ENCODE results near the gene MSMB.
A peak's percentile ranks its signal among the peaks of the same experiment; 100 is the strongest.
"Not testable (repeated sequence)": the region's sequence is repeated elsewhere in the genome, so short reads cannot be mapped to it uniquely, and the experiment has no call there.

MSMB gene

DNA sequence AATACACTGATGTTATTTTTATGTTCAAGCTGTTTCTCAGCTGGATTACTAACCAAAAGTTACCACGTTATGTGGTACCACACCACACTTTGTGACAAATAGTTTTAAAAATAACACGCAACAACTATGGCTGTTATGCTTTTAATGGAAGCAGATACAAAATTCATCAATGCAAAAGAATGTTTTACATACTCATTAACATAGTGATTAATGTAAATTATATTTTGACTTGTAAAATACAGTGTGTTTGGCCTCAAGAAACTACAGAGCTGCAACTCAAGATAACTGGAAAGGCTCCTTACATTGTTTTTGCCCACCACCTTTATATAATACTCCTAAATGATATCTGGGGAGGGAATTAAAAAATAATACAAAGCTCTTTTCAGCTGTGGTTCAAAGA lies 41.1 kb downstream of the MSMB start:
- no peak for DNase-seq

DNA sequence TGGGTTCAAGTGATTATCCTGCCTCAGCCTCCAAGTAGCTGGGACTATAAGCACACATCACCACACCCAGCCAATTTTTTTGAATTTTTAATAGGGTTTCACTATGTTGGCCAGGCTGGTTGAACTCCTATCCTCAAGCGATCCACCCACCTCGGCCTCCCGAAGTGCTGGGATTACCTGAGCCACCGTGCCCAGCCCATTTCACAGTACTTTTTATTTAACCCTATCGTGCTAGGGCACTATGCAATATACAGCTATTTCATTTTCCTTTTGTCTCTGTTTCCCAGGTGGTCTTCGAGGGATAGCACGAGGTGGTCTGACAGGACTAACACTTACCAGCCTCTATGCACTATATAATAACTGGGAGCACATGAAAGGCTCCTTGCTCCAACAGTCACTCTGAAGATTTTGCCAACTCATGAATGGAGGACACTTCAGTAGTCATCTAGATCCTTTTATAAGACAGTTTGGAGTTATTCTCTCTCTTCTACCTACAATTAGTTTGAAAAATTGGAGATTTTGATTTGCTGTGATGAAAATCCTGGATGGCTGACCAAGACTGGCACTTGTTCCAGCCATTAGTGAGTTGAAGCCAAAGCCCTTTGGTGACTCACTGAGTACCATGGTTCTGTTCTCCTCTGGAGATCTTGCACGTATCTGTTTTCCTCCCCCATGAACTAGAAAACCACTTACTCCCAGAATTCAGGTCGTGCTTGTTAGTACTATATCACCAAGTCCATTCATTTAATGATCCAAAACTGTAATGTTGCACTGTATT lies 43.0 kb downstream of the MSMB start:
- no peak for DNase-seq

DNA sequence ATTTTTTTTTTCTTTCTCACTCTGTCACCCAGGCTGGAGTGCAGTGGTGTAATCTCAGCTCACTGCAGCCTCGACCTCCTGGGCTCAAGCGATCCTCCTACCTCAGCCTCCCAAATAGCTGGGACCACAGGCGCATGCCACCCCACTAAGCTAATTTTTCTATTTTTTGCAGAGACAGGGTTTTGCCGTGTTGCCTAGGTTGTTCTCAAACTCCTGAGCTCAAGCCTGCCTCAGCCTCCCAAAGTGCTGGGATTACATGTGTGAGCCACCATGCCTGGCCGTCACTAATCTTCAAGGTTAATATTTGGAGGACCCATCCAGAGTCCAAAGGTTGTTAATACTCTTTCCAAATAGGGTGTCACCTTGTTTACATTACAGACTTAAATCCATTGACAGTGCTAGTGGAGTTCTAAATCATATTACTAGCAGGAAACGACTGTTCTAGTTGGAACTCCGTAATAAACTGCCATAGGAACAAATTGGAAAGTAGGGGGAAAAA lies 43.8 kb downstream of the MSMB start:
- not testable (repeated sequence) for DNase-seq

DNA sequence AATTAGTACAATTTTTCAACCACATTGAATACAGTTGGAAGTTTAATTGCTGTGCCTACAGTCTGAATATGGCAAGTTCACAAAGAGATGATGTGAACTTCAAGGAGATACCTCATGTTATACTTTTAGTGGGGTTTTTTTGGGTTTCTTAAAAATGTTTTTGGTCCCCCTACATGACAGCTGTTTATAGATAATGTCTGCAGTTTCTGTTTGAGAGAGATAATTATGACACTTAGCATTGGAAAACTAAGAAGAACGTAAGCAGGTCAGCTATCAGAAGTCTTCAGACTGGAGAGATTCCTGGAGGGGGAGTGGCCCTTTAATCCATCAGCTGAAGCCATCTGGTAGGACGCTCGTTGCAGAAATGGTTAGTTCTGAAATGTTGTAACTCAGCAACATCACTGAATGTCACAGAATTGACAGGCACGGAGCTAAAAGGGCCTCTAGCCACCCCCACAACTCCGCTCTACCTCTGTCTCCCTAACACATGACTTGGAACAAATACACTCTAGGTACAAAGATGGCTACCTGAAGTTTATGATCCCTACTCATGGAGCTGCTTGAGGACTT lies 44.8 kb downstream of the MSMB start:
- DNase-seq, result no peak

DNA sequence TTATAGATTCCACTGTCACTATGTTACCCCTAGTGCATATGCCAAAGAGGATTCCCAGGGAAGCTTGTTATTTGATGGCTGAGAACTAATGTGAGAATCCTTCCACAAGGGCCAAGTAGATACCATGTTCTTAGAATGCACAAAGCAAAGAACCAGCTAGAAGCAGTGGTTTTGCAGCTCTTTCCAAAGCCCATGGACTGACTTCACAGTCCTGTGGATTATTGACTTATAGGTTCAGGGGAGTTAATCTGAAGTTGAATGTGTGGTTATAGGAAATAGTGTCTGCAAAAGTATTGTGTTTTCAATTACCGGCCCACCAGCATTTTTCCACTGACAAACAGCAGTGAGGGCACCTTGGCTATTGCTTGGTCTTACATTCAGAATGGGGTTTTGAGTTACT lies 45.5 kb downstream of the MSMB start:
- DNase-seq, result no peak

DNA sequence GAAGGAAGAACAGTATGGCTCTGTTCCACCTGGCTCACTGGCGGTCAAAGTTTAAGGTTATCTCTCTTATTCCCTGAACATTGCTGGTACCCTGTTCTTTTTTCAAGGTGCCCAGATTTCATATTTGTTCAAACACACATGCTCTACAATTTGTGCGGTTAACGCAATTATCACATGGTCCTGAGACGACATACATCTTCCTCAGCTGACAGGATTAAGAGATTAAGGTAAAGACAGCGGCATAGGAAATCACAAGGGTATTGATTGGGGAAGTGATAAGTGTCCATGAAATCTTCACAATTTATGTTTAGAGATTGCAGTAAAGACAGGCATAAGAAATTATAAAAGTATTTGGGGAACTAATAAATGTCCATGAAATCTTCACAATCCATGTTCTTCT lies 46.1 kb downstream of the MSMB start:
- not testable (repeated sequence) for DNase-seq

DNA sequence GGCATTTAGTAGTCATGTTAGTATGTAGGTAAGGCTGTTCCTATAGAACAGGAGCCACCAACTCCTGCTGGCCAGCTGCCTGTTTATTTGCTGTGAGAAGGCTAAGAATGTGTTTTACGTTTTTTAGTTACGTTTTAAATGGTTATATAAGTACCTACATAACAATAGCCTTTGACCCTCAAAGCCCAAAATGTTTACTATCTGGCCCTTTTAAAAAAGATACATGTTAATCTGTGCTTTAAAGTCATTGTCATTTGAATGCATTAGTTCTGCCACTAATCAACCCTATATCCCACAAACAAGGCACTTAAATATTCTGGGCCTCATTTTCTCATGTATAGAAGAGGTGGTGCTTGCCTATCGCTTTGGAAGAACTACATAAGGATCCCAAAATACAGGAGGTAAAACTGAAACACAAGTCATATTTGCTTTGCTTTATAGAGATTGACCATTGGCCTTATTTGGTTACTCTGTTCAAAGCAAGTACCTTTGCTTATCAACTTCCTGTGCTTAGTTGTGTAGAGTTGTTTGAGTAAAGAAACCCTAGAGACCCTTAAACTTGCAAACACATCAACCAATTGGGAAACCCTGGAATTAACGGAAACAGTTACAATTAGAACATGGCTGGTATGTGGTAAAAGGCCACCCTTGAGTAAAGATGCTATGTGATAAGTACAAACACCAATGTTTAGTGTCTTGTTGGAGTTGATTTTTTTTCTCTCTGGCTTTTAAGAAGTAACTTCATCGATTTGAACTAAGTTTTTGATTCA lies 47.9 kb downstream of the MSMB start:
- no peak for DNase-seq

DNA sequence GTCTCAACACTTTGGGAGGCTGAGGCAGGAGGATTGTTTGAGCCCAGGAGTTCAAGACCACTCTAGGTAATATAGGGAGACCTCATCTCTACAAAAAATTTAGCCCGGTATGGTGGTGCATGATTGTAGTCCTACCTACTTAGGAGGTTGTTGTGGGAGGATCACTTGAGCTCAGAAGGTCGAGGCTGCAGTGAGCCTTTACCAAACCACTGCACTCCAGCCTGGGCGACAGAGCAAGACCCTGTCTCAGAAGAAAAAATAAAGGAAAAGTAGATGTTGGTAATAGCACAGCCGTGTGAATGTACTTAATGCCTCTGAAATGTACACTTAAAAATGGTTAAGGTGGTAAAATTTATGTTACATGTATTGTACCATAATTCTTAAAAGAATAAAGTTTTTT lies 48.5 kb downstream of the MSMB start:
- no peak for DNase-seq

DNA sequence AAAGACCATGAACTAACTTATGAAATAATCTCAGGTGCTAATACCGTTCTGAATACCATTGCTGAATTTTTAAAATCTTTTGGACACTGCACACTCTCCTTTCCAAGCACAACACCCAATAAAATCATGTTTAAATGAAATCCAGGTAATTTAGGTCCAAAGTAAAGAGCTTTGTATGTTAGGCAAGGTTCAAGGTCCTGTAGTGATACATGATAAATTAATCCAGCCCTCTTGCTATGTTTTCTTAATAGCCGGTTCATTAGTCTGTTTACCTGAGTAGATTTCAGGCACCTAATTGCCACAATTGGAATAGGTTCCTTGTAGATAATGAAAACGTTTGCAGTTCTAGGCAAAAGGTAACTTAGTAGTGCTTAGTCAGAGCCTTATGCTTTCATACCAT lies 60.5 kb downstream of the MSMB start:
- DNase-seq, result not testable (repeated sequence)

DNA sequence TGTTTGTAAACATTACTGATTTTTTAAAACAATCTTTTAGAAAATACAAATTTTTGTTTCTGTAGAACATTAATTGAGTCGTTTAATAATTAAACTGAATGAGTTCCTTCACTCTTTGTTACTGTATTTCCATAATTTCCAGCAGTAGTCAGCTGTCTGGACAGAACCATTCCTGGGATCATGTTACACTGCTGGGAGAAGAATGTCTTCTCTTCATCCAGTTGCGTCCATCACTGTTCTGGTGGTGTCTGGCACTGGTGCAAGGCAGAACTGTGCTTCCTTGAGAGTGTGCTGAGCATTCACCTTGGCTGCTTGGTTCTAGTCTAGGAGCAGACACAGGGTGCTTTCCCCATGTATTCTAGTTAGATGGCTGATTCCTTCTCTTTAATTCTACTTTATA lies 61.6 kb downstream of the MSMB start:
- not testable (repeated sequence) for DNase-seq

DNA sequence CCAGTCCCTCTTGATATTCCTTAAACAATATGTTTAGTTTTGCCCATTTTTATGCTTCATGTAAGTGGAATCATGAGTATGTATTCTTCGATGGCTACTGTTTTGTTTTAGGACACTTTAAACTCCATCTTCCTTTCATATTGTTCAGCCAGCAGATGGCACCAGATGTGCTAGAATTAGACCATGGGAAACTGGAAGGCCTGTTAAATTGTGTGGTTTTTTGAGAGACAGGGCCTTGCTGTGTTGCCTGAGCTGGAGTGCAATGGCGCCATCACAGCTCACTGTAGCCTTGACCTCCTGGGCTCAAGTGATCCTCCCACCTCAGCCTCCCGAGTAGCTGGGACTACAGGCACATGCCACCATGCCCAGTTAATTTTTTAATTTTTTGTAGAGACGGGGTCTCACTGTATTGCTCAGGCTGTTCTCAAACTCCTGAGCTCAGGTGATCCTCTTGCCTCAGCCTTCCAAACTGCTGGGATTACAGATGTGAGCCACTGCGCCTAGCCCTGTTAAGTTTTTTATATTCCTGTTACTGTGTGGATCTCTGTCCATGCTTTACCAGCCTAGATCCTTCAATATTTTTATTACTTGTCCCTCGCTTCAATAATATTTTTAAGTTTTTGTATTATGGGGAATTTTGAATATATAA lies 62.4 kb downstream of the MSMB start:
- peak; percentile 81 to 87 for DNase-seq
